Ovary (tissue), 3 donors: ENCODE results near the gene PLXNA4.

Experiments
- EP300 ChIP-seq: sonication (generic); formaldehyde crosslinking; IDR thresholded peaks from one replicate; pipeline ENCODE4 v1.6.1; 2017; ENCODE audit warnings: antibody characterized with exemption
- TF ChIP-seq, protein P1 (sequence below), 3 donors: fragments of 450-650 bp in 2 of 3; fragments of 200-600 bp in 1 of 3; IDR thresholded peaks; one replicate each; pipeline versions ENCODE4 v1.5.1 to v1.8.0; 2016 to 2022; ENCODE audit warnings: antibody characterized with exemption in 3 of 3, mild to moderate bottlenecking in 1 of 3
- donor health status: DM: no; HTN: no; CAD: no.

DNA sequence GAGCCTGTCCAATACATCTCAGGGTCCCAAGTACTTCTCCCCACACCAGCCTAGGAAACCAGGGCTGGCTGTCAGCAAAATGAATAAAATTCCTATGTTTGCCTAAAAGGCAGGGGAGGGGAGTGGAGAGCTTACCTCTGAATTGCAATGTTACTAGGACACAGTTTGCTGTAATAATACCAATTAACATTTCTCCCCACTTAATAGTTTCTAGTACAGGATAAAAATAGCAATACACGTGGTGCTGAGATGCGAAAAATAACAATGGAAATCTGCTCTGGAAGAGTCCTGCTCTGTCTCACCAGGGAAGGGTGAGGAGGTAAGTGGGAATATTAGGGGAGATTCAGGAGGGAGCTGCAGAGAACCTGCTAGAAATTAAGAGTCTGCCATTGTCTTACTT lies 112.3 kb downstream of the PLXNA4 start:
- TF ChIP-seq, protein P1, sequence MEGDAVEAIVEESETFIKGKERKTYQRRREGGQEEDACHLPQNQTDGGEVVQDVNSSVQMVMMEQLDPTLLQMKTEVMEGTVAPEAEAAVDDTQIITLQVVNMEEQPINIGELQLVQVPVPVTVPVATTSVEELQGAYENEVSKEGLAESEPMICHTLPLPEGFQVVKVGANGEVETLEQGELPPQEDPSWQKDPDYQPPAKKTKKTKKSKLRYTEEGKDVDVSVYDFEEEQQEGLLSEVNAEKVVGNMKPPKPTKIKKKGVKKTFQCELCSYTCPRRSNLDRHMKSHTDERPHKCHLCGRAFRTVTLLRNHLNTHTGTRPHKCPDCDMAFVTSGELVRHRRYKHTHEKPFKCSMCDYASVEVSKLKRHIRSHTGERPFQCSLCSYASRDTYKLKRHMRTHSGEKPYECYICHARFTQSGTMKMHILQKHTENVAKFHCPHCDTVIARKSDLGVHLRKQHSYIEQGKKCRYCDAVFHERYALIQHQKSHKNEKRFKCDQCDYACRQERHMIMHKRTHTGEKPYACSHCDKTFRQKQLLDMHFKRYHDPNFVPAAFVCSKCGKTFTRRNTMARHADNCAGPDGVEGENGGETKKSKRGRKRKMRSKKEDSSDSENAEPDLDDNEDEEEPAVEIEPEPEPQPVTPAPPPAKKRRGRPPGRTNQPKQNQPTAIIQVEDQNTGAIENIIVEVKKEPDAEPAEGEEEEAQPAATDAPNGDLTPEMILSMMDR (IDR thresholded peaks at IDR 0.05), result no peak
- TF ChIP-seq EP300, result no peak
